ENCODE data around the gene VMAC. TPM values are rescaled to one million over a fixed set of nuclear protein-coding genes. Genes with fewer than 3 reads are reported as not detected.
A peak's percentile ranks its signal among the peaks of the same experiment; 100 is the strongest.

The VMAC gene
- total RNA-seq, 4 donors from 2014 or later: 2.0 to 10.4 (median 4.6) TPM

DNA sequence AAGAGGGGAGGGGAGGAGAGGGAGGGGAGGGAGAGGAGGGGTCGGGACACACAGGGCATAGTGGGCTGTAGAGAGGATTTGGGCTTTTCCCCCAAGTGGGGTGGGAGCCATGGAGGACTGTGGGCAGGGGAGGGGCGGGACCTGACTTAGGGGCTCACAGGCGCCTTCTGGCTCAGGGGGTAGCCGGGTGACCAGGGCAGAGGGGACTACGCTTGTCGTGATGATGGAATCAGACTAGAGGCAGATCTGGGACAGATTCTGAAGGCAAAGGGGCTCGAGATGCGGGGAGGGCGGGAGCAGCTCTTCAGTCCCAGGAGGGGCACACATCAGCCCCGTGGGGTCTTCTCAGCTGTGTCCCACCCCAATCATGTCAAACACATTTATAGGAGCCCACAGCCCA, 14.6 kb upstream of the VMAC start:
- TF ChIP-seq CTCF (IDR thresholded peaks at IDR 0.05): no peak
- DNase-seq (ENCODE audit: low spot score) (no peak), ATAC-seq (ENCODE audit: low FRiP score) (no peak)

DNA sequence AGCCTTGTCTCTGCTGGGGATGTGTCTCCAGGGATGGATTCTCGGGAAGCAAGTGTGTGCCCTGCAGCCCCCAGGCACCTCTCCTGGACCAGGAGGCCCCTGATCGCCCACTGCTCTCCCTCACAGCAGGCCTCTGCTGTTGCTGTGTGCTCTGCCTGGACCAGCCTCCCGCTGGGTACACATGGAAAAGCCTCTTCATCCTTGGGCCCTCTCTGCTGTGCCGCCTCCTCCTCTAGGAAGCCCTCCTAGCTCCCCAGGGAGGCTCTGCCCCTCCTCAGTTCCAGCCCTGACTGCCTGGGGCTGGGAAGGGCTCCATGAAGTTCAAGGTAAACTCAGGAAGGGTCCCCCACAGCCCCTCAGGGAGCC, 13.1 kb upstream of the VMAC start:
- no peak for ATAC-seq (ENCODE audit: low FRiP score)
- no peak for TF ChIP-seq CTCF (IDR thresholded peaks at IDR 0.05)
- no peak for DNase-seq (ENCODE audit: low spot score)

GRCh38 chr19:5891938-5892771, 12.5 kb upstream of the VMAC start:
- TF ChIP-seq CTCF (IDR thresholded peaks at IDR 0.05): peak in 2 of 3 donors; percentile 13 to 39
- ATAC-seq (ENCODE audit: low FRiP score): no peak
- no peak for DNase-seq (ENCODE audit: low spot score)

DNA sequence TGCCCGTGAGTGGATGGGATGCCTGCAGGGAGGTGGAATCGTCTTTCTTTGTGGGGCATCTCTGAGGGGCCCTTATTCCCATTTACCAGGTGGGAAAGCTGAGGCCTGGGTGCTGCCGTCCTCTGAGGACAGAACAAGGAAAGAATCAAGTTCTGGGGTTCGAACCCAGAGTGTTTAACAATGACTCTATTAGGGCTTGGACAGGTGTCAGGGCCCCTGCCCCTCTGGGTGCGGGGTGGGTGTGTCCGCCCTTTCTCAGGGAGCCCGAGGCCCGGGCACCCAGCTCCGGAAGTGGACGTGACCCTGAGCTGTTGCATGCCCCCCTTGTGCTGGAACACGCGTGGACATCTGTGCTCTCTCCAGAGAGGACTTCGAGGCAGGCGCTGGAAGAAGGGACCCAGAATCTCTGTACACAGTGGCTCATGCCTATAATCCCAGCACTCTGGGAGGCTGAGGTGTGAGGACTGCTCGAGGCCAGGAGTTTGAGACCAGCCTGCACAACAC, 11.8 kb upstream of the VMAC start:
- ATAC-seq (ENCODE audit: low FRiP score) (no peak), DNase-seq (ENCODE audit: low spot score) (no peak)
- TF ChIP-seq CTCF (IDR thresholded peaks at IDR 0.05): no peak

DNA sequence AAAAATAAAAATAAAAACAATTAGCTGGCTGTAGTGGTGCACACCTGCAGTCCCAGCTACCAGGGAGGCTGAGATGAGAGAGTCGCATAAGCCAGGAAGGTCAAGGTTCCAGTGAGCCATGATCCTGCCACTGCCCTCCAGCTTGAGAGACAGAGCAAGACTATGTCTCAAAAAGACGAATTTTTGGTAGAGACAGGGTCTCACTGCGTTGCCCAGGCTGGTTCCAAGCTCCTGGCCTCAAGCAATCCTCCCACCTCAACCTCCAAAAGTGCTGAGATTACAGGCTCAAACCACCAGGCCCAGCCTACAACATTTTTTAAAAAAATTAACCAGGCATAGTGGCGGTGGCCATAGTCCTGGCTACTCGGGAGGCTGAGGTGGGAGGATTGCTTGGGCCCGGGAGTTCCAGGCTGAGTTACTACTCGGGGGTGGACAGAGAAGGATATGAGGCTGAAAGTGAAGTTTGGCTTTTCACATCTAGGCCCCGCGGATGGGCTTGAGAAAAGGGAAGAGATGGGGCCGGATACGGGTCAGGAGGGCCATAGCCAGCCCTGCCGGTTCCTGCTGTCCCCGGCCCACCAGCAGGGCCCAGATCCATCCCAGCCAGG, 11.3 kb upstream of the VMAC start:
- DNase-seq (ENCODE audit: low spot score) (no peak), ATAC-seq (ENCODE audit: low FRiP score) (no peak)
- no peak for TF ChIP-seq CTCF (IDR thresholded peaks at IDR 0.05)

- ATAC-seq (ENCODE audit: low FRiP score) (no peak), DNase-seq (ENCODE audit: low spot score) (no peak)
- TF ChIP-seq CTCF (IDR thresholded peaks at IDR 0.05): no peak
Measured at GRCh38 chr19:5893907-5894703, 10.6 kb upstream of the VMAC start.
